EH (cell line): ENCODE results near the gene TRABD2B.
A peak's percentile ranks its signal among the peaks of the same experiment; 100 is the strongest.

ENCODE experiments used
- DNase-seq: peaks from one replicate; pipeline ENCODE4 v3.0.0-alpha.2; 2015; ENCODE audit warnings: low read depth

Gene TRABD2B

GRCh38 chr1:47992720-47993415, 4.3 kb downstream of the TRABD2B start:
- DNase-seq = no peak

- no peak for DNase-seq
These were observed 5.5 kb downstream of the TRABD2B start for GRCh38 chr1:47991673-47992072.

GRCh38 chr1:47991187-47991586, 6.0 kb downstream of the TRABD2B start:
- peak; percentile 30 for DNase-seq

- DNase-seq = no peak
These were observed 6.9 kb downstream of the TRABD2B start for GRCh38 chr1:47990286-47990685.

DNA sequence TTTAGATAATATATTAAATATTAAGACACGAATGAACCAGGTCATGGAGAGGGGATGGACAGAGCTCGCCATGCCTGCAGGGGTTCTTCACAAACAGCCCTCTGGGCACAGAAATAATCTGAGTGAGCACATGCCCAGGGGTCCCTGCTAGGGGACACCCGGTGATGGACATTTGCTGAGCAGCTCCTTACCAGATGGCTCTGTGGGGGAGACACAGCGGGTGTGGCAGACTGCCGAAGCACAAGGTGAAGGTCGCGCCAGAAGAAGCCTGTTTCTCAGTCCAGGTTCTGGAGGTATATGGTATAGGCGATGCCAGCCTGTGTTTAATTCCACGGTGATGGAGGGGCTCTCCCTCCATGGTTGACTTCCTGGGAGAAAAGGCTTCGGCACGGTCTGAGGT, 9.6 kb downstream of the TRABD2B start:
- no peak for DNase-seq

- DNase-seq = no peak
These were observed 10.4 kb downstream of the TRABD2B start for GRCh38 chr1:47986761-47987200.

- DNase-seq = no peak
These were observed 12.2 kb downstream of the TRABD2B start for GRCh38 chr1:47985018-47985417.

- no peak for DNase-seq
These were observed 12.9 kb downstream of the TRABD2B start for GRCh38 chr1:47984175-47984789.

DNA sequence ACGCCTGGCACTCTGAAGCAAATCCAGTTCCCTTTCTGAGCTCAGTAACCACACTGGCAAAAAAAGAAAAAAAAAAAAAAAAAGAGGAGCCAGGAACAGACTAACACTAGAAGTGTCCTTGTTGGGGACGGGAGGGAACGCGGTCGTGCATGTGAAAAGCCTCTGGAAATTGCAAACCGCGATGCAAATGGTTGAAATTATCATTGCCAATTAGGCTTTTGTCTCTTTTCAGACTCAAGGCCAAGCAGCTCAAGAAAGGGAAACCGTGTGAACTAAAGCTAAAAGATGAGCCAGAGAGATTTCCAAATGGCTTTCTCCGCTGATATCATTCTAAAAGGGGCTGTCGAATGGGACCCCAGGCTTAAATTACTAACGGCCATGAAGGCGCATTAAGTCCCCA, 13.5 kb downstream of the TRABD2B start:
- no peak for DNase-seq

DNA sequence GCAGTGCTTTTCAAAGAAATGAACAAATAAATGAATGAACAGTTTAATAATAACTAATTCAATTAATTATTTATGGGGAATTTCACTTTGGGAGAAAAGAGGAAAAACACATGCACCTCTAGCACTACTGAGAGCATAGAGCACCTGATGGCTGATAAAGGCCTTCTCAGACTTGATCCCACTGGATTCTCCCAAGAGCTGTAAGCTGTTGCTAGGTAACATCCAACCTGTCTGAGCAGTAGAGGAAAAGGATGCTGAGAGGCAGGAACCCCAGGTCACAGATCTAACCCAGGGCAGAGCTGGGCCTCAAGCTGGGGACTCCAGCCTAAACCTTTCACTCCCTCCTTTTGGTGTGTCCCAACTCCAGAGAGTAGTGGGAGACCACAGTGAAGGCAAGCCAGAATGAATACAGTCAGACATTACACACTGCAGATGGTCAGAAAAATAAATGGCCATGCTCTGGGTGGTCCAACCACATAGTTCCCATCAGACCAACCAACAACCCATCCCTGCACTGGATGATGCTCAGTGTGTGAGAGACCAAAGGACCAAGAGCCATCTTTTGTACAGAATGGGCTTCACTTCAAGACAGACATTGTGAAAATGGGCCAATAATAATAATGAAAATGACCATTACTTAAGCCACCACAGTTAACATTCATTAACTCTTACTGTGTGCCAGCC, 15.4 kb downstream of the TRABD2B start:
- no peak for DNase-seq

DNA sequence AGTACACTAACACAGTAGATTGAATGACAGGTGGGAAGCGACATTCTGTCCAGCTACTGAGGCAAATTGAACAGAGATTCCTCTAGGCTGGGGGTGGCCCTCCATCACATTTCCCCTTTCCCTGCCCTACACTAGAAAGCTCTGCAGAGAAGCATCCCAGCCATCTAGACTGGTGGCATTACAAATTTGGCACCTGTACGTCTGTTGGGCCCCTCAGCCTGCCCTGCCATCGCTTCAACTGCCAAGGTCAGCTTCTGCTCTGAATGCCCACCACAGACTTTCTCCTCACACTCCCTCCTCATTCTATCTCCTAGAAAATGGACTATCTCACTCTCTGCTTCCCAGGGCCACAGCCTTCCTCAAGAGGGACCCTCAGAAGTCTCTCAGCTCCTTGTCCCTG, 16.7 kb downstream of the TRABD2B start:
- no peak for DNase-seq

- DNase-seq = no peak
These were observed 17.5 kb downstream of the TRABD2B start for GRCh38 chr1:47979724-47980123.

DNA sequence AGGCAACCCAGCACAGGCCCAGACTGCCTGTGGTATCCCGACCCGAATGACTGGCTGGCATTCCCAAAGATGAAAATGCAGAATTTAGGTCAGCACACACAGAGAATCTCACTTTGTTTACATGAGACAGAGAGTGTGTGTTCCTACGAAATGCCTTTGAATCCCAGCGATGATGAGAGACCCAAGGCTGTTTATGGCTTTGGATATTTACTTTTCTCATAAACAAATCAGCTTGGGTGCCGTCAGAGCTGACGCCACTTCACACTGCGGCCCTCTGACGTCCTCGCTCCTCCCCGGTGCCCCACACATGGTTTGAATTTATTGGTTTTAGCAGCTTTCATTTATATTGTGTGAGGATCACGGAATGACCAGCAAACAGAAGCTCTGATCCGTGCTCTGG, 18.7 kb downstream of the TRABD2B start:
- peak; percentile 7 for DNase-seq

- no peak for DNase-seq
These were observed 20.5 kb downstream of the TRABD2B start for GRCh38 chr1:47976728-47977127.

- no peak for DNase-seq
These were observed 20.9 kb downstream of the TRABD2B start for GRCh38 chr1:47976267-47976666.

- DNase-seq = no peak
These were observed 21.8 kb downstream of the TRABD2B start for GRCh38 chr1:47975302-47975921.

GRCh38 chr1:47972864-47973432, 24.2 kb downstream of the TRABD2B start:
- no peak for DNase-seq

GRCh38 chr1:47971385-47972160, 25.6 kb downstream of the TRABD2B start:
- DNase-seq = no peak

DNA sequence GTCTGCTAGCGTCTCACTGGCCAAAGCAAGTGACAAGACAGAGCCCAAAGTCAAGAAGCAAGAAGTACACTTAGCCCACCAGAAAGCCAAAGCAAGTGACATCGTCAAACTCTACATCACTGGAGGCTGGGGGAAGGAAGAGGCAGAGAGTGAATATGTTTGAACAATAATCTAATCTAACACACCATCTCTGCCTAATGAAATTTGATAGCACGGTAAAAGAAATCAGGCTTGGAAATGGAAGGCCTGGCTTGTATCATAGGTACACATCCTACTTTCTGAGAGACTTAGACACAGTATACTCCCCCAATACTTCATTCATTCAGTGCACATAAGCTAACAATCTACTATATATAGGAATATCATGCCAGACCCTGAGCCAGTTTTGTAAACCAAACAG, 26.3 kb downstream of the TRABD2B start:
- no peak for DNase-seq

DNA sequence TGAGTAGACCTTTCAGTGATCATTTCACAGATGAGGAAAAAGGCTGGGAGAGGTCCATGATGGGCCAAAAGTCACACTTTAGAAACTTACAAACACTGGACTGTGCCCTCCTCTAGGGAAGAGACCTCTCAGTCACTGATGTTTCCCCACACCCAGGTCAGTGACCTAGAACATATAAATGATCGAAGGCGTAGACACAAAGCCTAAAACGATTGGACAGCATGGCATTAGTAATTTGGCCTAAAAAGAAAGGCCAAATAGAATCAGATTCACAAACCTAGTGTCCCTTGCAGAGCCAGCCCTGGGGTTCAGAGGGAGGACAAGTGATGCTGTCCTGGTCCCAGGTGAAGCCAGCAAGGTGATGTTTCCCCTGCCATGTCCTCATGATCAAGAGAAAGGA, 27.7 kb downstream of the TRABD2B start:
- DNase-seq = no peak

GRCh38 chr1:47968556-47968888, 28.7 kb downstream of the TRABD2B start:
- no peak for DNase-seq
